22Rv1 (cell line): ENCODE measurements around the gene TCP11.
"Not testable (repeated sequence)": the region's sequence is repeated elsewhere in the genome, so short reads cannot be mapped to it uniquely, and the experiment has no call there.

ENCODE experiments used
- CTCF ChIP-seq: fragments of 450-650 bp; IDR thresholded peaks from 2 replicates; pipeline ENCODE4 v1.5.1; 2017; ENCODE audit warnings: mild to moderate bottlenecking
- ZFX ChIP-seq: fragments of 450-650 bp; IDR thresholded peaks from 2 replicates; pipeline ENCODE4 v1.6.1; 2017; ENCODE audit warnings: antibody characterized with exemption, borderline replicate concordance

GRCh38 chr6:35138191-35138590, 2.9 kb downstream of the TCP11 start:
- not testable (repeated sequence) for TF ChIP-seq CTCF, ZFX
